Heart left ventricle (tissue), 13 donors: ENCODE data around the gene TRIM17.

Source experiments
- POLR2A ChIP-seq, 2 donors: fragments of 450-650 bp; IDR thresholded peaks; one replicate each; pipeline ENCODE4 v1.6.1; 2017; ENCODE audit warnings: antibody characterized with exemption in 2 of 2, mild to moderate bottlenecking in 2 of 2, moderate library complexity in 2 of 2
- TF ChIP-seq, protein P1 (sequence below), 12 donors: fragments of 200-600 bp; sonication (generic) in 4 of 12; IDR thresholded peaks; one replicate each; pipeline versions ENCODE4 v1.5.0 to v1.8.0; 2018 to 2022; ENCODE audit warnings: antibody characterized with exemption in 12 of 12, mild to moderate bottlenecking in 5 of 12
- donor health status: ischemic (EF 13 %, LVEDD 7.1; RV severe dilation, severe dysfunction).
- donor health status: DM: no; HTN: yes; CAD: no.
- donor health status: DM: no; HTN: no; CAD: no.
- donor health status: ischemic (EF 25% LVEDD 6.9; RV normal size, moderate dysfunction).
- donor health status: ischemic (EF 25% LVEDD 5.7; RV mildly dilated, moderate dysfunction).
- donor health status: ischemic (EF 35%, LVEDD 5.7; RV mildly dilated, moderate dysfunction).
- donor health status: nonischemic (EF 11% LVEDD 7.7; RV severe dilation, severe dysfunction).
- donor health status: DM: yes; HTN: yes; CAD: no.
- donor health status: PGD.
- donor health status: ischemic (EF 29% LVEDD 5.4; RV normal size, mild dysfunction).
- donor health status: nonischemic (EF 23%, LVEDD 6.1; RV moderate dilation, normal function).

DNA sequence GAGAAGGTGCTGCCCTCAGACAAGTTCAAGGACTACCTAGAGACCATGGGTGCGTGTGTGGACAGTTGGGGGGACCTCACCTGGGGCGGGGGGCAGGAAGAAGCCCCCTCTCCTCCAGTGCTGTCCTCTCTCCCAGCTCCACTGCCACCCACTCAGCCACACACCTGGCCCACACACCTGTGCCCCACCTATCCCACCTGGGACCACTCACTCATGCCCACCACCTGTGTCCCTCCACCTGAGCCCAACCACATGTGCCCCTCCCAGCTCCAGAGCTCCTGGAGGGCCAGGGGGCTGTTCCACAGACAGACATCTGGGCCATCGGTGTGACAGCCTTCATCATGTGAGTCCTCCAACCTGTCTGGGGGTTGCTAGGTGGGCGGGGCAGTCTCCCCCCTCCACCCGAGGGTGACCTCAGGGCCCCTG, 39.0 kb downstream of the TRIM17 start:
- TF ChIP-seq, protein P1, sequence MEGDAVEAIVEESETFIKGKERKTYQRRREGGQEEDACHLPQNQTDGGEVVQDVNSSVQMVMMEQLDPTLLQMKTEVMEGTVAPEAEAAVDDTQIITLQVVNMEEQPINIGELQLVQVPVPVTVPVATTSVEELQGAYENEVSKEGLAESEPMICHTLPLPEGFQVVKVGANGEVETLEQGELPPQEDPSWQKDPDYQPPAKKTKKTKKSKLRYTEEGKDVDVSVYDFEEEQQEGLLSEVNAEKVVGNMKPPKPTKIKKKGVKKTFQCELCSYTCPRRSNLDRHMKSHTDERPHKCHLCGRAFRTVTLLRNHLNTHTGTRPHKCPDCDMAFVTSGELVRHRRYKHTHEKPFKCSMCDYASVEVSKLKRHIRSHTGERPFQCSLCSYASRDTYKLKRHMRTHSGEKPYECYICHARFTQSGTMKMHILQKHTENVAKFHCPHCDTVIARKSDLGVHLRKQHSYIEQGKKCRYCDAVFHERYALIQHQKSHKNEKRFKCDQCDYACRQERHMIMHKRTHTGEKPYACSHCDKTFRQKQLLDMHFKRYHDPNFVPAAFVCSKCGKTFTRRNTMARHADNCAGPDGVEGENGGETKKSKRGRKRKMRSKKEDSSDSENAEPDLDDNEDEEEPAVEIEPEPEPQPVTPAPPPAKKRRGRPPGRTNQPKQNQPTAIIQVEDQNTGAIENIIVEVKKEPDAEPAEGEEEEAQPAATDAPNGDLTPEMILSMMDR (IDR thresholded peaks at IDR 0.05): no peak
- TF ChIP-seq POLR2A (IDR thresholded peaks at IDR 0.05): no peak
